Body of pancreas (tissue), 4 donors: Measurements from ENCODE around the gene DNAH8.

Experiments used
- POLR2A ChIP-seq, 3 donors: fragments of 450-650 bp; IDR thresholded peaks; one replicate each; pipeline ENCODE4 v1.6.1; 2016; ENCODE audit warnings: antibody characterized with exemption in 3 of 3, mild to moderate bottlenecking in 2 of 3
- TF ChIP-seq, protein P1 (sequence below), 7 experiments: fragments of 450-650 bp in 4 of 7; fragments of 200-600 bp in 3 of 7; sonication (generic) in 3 of 7; IDR thresholded peaks; one replicate each; pipeline ENCODE4 v1.5.1; 2016 to 2019; ENCODE audit warnings: antibody characterized with exemption in 7 of 7

- TF ChIP-seq, protein P1, sequence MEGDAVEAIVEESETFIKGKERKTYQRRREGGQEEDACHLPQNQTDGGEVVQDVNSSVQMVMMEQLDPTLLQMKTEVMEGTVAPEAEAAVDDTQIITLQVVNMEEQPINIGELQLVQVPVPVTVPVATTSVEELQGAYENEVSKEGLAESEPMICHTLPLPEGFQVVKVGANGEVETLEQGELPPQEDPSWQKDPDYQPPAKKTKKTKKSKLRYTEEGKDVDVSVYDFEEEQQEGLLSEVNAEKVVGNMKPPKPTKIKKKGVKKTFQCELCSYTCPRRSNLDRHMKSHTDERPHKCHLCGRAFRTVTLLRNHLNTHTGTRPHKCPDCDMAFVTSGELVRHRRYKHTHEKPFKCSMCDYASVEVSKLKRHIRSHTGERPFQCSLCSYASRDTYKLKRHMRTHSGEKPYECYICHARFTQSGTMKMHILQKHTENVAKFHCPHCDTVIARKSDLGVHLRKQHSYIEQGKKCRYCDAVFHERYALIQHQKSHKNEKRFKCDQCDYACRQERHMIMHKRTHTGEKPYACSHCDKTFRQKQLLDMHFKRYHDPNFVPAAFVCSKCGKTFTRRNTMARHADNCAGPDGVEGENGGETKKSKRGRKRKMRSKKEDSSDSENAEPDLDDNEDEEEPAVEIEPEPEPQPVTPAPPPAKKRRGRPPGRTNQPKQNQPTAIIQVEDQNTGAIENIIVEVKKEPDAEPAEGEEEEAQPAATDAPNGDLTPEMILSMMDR (IDR thresholded peaks at IDR 0.05): no peak
- TF ChIP-seq POLR2A (IDR thresholded peaks at IDR 0.05): no peak
Measured at GRCh38 chr6:39035681-39036080, 320.6 kb downstream of the DNAH8 start.
